Ishikawa (cell line): ENCODE data around the gene HOXA3.

Experiments used
- CEBPB ChIP-seq: IDR thresholded peaks from 2 replicates; pipeline ENCODE4 v1.6.1; 2012
- EP300 ChIP-seq: IDR thresholded peaks from 2 replicates; pipeline ENCODE4 v1.6.1; 2012; ENCODE audit warnings: borderline replicate concordance
- FOXM1 ChIP-seq: IDR thresholded peaks from 2 replicates; pipeline ENCODE4 v1.6.1; 2012; ENCODE audit warnings: low read depth, borderline replicate concordance
- RAD21 ChIP-seq: IDR thresholded peaks from 2 replicates; pipeline ENCODE4 v1.6.1; 2012; ENCODE audit warnings: low read depth
- TAF1 ChIP-seq: IDR thresholded peaks from 2 replicates; pipeline ENCODE4 v1.6.1; 2012; ENCODE audit warnings: low read depth, mild to moderate bottlenecking
- TCF12 ChIP-seq: IDR thresholded peaks from 2 replicates; pipeline ENCODE4 v1.6.1; 2012; ENCODE audit warnings: low read depth
- TEAD4 ChIP-seq: IDR thresholded peaks from 2 replicates; pipeline ENCODE4 v1.6.1; 2012
- TF ChIP-seq, protein P1 (sequence below): IDR thresholded peaks from 2 replicates; pipeline ENCODE4 v1.6.1; 2012

- no peak for TF ChIP-seq EP300
- TF ChIP-seq TEAD4: peak; percentile 79
- no peak for TF ChIP-seq CEBPB
- TF ChIP-seq TAF1: peak; percentile 48; the same call in 1 of the 2 replicates
- TF ChIP-seq, protein P1, sequence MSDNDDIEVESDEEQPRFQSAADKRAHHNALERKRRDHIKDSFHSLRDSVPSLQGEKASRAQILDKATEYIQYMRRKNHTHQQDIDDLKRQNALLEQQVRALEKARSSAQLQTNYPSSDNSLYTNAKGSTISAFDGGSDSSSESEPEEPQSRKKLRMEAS: peak; percentile 57; the same call in 1 of the 2 replicates
- TF ChIP-seq RAD21: peak; percentile 92
- TF ChIP-seq TCF12: no peak
- TF ChIP-seq FOXM1: no peak
Measured at GRCh38 chr7:27160546-27161213, 8.3 kb upstream of the HOXA3 start.
